ENCODE data around the gene ITIH3.

- no peak for TF ChIP-seq EZH2 (IDR thresholded peaks at IDR 0.05; ENCODE audit: borderline replicate concordance)
- no peak for TF ChIP-seq EZH2phosphoT487 (IDR thresholded peaks at IDR 0.05; ENCODE audit: low read depth, severe bottlenecking, unreplicated experiment)
- no peak for TF ChIP-seq CTCF (IDR thresholded peaks at IDR 0.05; ENCODE audit: poor library complexity)
These were observed 15.4 kb upstream of the ITIH3 start for GRCh38 chr3:52779011-52779836.
